SK-N-MC (cell line): ENCODE measurements around the gene OR5AN1.

ENCODE experiments used
- EZH2 ChIP-seq: fragments of 200-600 bp; sonication (generic); IDR thresholded peaks from one replicate; pipeline ENCODE4 v1.6.1; 2017; ENCODE audit warnings: antibody characterized with exemption
- POLR2AphosphoS5 ChIP-seq: IDR thresholded peaks from 2 replicates; pipeline ENCODE4 v1.6.1; 2012; ENCODE audit warnings: mild to moderate bottlenecking, low read depth, low read length, borderline replicate concordance

GRCh38 chr11:59368238-59369022 lies 9.7 kb downstream of the OR5AN1 start:
- TF ChIP-seq POLR2AphosphoS5 (no peak), EZH2 (no peak)
